ENCODE results near the gene RNF111. TPM values are rescaled to one million over a fixed set of nuclear protein-coding genes. Genes with fewer than 3 reads are reported as not detected.
"Not testable (repeated sequence)": the region's sequence is repeated elsewhere in the genome, so short reads cannot be mapped to it uniquely, and the experiment has no call there.

Gene RNF111
- total RNA-seq, 1 donor from 2014 or later, result 18.7 TPM

DNA sequence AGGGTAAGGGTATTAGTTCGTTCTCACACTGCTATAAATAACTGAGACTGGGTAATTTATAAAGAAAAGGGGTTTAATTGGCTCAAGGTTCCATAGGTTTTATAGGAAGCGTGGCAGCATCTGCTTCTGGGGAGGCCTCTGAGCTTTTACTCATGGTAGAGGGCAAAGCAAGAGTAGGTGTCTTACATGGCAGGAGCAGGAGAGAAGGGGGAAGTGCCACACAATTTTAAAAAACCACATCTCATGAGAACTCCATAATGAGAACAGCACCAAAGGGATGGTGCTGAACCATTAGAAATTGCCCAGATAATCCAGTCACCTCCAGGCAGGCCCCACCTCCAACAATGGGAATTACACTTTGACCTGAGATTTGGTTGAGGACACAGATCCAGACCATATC is 12.2 kb downstream of the RNF111 start:
- DNase-seq (ENCODE audit: low read depth in 2 of 2), result no peak

DNA sequence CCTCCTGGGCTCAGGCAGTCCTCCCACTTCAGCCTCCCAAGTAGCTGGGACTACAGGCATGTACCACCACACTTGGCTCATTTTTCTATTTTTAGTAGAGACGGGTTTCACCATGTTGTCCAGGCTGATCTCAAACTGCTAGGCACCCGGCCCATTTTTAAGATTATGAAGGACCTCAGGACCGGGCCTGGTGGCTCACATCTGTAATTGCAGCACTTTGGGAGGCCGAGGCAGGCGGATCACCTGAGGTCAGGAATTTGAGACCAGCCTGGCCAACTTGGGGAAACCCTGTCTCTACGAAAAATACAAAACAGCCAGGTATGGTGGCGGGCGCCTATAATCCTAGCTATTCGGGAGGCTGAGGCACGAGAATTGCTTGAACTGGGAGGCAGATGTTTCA is 12.8 kb downstream of the RNF111 start:
- not testable (repeated sequence) for DNase-seq (ENCODE audit: low read depth in 2 of 2)

DNA sequence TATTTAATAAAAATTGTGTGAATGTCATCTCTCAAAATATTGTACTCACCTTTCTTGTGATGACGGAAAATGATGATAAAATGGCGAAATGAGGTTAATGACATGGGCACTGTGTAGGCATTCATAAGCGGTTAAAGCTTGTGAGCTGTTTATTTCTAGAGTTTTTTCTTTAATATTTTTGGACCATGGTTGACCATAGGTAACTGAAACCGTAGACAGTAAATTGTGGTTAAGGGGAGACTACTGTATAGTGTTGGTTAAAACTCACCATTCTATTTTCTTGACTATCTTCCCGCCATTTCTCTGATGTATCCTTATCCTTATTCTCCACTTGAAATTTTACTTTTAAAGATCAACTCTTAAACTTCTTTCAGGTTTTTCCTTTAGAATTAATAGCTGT is 14.5 kb downstream of the RNF111 start:
- DNase-seq (ENCODE audit: low read depth in 2 of 2), result no peak

DNA sequence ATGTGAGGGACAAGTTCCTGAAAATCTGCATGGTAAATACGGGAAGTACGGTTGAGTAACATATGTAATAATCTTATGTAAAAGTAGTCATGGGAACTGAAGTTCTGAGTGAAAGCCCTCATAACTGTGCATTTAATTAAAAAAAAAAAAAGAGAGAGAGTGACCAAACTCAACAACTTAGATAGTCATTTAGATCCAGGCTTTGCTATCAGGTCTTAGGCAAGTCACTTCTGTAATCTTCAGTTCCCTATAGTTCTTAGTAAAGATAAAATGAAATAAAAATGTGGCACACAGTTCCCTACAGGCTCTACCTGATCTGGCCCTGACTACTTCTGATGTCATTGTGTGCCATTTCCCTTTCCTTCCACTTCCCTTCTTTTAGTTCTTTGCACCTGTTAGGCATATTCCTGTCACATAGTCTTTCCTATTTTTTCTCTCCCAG is 15.0 kb downstream of the RNF111 start:
- peak in 1 of 2 donors; percentile 2 for DNase-seq (ENCODE audit: low read depth in 2 of 2)

DNA sequence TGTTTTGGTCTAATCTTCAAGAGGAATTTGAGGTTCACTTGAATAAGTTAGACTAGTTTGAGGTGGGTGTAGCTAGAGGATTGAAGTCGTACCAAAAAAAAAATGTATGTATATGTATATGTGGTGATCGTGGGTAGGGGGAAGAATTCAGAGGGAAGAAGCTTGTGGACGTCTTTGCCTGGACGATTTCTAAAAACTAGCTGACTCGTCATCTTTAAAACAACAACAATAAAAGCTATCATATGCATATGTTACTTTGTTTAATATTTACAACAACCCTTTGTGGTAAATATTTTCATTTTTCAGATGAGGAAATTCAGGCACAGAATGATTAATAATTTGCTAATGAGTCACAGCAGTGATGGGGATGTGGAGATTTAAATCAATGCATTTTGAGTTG is 18.1 kb downstream of the RNF111 start:
- DNase-seq (ENCODE audit: low read depth in 2 of 2), result no peak

DNA sequence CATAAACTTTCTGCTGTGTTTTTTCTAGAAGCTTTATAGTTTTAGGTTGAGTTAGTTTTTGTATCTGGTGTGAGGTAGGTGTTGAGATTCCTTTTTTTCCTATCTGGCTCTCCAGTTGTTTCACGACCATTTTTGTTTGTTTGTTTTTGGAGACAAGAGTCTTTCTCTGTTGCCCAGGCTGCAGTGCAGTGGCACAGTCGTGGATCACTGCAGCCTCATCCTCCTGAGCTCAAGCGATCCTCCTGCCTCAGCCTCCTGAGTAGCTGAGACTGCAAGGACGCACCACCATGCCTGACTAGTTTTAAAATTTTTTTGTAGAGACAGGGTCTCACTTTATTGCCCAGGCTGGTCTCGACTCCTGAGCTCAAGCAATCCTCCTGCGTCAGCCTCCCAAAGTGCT is 20.6 kb downstream of the RNF111 start:
- no peak for DNase-seq (ENCODE audit: low read depth in 2 of 2)

DNA sequence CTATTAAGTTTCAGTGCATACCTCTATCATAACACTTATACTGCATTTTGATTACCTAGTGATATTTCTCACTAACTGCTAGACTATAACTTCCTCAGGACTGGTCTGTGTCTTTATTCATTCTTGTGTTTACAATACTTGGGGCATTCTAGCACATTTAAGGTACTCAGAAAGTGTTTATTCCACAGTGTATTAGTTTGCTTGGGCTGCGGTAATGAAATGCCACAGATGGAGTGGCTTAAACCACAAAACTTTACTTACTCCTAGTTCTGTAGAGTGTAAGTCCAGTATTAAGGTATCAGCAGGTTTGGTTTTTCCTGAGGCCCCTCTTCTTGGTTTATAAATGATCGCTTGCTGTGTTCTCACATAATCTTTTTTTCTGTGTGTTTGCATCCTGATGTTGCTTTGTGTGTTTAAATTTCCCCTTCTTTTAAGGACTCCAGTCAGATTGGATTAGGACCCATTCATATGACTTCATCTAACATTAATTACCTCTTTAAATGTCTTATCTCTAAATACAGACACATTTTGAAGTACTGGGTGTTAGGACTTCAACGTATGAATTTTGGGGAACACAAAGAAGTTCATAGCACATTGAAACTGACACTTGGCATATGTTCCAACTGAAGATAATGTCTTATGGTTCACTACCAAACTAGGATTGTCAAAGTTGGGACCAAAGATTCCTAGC is 23.9 kb downstream of the RNF111 start:
- DNase-seq (ENCODE audit: low read depth in 2 of 2), result no peak

DNA sequence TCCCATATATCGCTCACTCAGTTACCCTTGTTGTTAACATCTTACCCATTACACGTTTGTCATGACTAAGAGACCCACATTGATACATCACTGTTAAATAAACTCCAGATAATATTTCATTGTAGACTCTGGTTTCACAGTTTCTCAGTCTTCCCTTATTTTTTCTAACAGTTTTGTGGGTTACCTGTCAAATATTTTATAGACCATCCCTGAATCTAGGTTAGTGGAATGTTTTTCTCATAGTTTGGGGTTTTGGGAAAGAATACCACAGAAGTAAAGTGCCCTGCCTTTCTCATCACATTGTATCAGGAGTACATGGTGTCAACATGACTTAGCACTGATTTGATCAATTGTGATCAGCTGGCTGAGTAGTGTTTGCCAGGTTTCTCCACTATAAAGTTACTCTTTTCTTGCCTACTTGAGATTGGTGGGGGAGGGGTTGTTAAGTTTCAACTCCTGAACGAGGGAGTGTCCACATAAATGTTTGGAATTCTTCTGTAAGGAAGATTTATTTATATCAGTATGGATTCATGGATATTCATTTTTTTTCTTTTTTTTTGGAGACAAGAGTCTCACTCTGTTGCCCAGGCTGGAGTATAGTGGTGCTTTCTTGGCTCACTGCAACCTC is 25.9 kb downstream of the RNF111 start:
- no peak for DNase-seq (ENCODE audit: low read depth in 2 of 2)

DNA sequence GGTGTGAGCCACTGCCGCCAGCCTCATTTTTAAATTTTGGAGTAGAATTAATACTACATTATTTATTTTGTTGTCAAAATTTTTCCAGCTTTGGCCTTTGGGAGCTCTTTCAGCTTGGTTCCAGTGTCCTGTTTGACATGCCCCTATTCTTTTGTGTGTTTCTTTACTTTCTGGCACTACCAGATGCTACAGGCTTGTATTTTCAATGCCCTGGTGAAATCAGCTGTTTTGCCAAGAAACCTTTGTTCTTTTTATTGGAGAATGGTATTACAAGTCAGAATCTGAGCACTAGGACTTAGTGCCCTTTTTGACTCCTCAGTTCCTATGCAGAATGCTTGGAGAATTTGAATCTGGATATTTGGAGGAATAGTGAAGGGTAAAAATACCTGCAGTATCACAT is 26.6 kb downstream of the RNF111 start:
- DNase-seq (ENCODE audit: low read depth in 2 of 2), result no peak

DNA sequence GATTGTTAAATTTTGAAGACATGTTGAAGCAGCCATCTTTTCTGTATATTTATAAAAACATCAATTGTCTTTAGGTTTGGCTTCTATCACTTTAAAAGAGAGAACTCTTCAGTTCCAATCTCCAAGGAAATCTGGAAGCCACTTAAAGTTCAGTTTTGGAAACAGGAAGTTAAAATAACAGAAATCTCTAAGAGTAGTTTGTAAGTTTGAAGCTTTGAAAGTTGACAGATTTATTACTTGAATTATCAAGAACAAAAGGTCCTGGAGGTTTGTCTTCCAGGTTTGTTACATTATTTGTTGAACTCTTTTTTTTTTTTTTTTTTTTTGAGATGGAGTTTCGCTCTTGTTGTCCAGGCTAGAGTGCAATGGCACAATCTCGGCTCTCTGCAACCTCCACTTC is 30.0 kb downstream of the RNF111 start:
- no peak for DNase-seq (ENCODE audit: low read depth in 2 of 2)

DNA sequence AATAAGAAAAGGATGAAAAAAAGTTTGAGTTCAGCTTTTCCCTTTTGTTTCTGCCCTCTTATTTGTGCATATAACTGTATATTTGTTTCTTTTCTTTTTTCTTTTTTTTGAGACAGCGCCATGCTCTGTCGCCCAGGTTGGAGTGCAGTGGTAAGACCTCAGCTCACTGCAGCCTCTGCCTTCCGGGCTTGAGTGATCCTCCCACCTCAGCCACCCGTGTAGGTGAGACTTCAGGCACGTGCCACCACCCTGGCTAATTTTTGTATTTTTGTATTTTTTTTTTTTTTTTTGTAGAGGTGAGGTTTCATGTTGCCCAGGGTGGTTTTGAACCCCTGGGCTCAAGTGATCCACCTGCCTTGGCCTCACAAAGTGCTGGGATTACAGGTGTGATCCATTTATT is 31.4 kb downstream of the RNF111 start:
- no peak for DNase-seq (ENCODE audit: low read depth in 2 of 2)

DNA sequence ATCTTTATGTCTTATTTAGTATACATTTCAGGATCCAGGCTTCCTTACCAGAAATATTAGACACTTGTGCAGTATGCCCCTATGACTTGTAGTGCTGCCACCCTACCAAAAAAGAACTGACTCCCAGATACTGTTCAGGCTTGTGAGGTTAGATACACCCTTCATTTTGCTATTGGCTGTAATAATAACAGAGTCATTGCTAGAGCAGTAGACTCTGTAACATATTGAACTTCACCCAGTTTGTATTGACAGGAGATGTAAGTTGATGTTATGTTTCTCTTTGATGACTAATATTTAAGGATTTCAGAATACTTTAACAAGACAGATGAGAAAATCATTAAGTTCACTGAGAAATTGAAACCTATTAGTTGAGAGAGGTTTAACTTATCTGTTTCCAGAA is 32.9 kb downstream of the RNF111 start:
- DNase-seq (ENCODE audit: low read depth in 2 of 2), result no peak

DNA sequence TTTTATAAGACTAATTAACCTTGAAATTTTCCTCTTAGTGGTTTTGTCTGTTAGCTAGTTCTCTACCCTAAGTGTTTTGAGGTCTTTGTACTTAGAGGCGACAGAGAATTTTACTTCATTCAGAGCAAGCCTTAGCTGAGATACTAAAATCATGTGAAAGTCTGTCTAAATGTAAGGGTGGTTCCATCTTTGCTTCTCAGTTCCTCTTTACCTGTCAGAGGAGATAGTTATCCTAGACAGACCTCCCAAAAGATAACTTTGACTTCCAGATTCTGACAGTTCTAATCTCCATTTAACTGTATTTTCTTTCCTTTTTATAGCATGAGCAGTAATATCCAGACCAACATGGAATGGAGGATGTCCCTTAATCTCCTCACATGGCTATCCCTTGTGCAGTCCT is 34.7 kb downstream of the RNF111 start:
- no peak for DNase-seq (ENCODE audit: low read depth in 2 of 2)

DNA sequence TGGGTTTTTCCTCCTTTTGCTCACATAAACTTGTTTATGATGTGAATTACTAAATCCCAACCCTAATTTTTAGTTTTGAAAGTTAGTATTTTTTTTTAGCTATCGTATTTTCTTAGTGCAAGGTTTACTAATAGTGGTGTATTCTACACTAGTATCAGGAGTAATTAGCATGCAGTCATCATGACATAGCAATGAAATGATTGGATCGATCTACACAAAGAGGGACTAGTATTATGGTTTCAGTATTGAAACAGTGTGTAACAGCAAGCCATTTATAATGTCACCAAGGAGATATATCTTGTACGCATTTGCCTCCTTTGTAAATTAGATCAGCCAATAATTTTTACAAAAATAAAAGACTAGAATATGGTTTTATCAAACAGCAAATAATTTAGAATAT is 38.7 kb downstream of the RNF111 start:
- DNase-seq (ENCODE audit: low read depth in 2 of 2), result no peak

DNA sequence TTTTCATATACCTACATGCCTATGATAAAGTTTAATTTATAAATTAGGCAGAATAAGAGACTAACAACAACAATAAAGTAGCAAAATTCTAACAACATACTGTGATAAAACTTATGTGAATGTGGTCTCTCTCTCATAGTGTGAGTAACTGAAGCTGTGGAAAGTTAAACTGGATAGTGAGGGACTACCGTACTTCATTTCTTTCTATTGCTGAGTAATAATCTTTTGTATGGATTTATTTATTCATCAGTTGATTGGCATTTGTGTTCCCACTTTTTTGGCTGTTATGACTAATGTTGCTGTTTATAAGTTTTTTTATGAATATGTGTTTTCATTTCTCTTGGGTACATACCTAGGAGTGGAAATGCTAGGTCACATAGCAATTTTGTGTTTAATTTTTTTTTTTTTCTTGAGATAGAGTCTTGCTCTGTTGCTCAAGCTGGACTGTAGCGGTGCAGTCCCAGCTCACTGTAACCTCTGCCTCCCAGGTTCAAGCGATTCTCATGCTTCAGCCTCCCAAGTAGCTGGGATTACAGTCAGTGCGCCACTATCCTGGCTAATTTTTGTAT is 41.0 kb downstream of the RNF111 start:
- no peak for DNase-seq (ENCODE audit: low read depth in 2 of 2)

DNA sequence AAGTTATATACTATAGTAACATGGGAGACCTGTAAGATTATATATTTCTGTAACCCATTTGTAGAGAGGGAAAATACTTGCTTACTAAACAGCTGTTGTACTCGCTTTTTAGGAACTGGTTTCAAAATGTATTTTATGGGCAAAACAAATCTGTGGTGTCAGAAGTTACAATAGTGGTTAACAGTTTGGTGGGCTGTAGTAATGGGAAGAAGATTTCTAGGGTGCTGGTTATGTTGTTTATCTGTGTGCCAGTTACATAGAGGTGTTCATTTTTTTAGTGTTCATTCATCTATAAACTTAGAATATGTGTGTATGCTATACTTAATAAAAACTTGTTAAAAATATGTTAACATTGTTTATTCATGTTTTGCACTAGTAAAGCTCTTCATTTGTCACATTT is 42.1 kb downstream of the RNF111 start:
- DNase-seq (ENCODE audit: low read depth in 2 of 2), result no peak

DNA sequence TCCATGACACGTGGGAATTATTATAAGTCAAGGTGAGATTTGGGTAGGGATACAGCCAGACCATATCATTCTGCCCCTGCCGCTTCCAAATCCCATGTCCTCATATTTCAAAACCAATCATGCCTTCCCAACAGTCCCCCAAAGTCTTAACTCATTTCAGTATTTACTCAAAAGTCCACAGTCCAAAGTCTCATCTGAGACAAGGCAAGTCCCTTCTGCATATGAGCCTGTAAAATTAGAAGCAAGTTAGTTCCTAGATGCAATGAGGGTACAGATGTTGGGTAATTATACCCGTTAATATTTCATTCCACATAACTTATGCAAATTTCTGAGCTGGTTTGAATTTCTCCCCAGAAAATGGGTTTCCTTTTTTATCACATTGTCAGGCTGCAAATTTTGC is 47.7 kb downstream of the RNF111 start:
- DNase-seq (ENCODE audit: low read depth in 2 of 2), result no peak

DNA sequence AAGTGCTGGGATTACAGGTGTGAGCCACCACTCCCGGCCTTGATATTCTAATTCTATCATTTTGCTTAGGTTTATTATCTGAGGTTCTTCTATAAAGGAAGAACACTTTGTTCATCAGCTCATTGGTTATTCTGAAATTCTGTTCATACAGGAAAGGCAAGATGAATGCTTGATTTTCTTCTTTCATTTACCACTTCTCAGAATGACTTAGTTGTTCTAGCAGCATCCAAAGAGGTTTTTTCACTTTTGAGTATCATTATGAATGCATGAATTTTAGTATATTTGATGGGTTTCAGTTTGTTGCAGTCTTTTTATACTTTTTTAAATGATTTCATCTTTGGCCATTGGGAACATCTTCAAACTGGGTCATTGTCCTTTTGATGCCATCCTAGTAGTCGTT is 51.8 kb downstream of the RNF111 start:
- DNase-seq (ENCODE audit: low read depth in 2 of 2), result no peak

DNA sequence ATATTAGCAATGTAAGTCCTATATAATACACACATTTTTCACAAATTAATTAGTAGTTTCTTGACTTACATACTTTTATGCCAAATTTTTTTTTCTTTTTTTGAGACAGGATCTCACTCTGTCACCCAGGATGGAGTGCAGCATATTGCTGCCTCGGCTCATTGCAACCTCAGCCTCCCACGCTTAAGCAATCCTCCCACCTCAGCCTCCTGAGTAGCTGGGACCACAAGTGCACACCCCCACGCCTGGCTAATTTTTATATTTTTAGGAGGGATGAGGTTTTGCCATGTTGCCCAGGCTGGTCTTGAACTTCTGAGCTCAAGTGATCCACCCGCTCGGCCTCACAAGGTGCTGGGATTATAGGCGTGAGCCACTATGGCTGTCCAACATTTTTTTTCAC is 54.6 kb downstream of the RNF111 start:
- no peak for DNase-seq (ENCODE audit: low read depth in 2 of 2)

DNA sequence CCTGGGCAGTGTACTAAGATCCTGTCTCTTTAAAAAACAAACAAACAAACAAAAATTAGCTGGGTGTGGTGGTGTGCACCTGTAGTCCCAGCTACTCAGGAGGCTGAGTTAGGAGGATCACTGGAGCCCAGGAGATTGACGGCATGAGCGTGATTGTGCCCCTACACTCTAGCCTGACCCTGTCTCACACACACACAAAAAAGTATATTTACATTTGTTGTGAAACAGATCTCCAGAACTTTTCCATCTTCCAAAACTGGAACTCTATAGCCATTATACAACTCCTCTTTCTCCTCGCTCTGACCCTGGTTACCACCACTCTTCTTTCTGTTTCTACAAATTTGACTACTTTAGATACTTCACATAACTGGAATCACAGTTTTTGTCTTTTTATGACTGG is 61.4 kb downstream of the RNF111 start:
- no peak for DNase-seq (ENCODE audit: low read depth in 2 of 2)

DNA sequence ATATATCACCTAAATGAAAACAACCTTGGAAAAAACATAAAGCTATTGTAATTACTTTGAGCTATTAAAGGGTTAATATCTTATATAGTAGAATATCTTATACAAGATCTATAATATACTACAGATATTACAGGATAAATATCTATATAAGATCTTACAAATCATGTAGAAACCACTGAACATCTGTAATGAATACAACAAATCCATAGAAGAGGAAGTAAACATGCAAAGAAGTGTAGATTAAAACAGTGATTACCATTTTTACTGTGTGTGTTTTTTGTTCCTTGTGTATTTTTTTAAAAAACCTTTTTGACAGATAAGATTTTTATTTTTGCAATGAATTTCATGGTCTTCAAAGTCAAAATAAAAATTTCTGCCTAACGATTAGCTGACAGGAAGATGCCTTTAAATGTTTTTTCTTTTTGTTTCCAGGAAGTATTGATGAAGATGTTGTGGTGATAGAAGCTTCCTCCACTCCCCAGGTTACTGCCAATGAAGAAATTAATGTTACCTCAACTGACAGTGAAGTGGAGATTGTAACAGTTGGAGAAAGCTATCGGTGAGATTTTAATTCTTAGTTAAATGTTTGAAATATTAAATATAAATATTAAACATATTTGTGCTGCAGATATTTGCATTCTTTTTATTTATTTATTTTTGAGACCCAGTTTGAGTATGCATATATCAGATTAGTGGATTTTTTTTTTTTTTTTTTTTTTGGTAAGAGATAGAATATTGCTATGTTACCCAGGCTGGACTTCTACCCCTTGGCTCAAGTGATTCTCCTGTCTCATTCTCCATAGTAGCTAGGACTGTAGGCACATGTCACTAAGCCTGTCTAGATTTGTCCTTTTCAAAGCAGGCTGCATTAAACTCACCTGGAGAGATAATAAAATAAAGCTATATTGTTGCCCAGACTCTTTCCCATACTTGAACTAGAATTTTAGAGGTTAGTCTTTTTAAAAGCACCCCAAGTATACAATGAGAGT is 64.7 kb downstream of the RNF111 start:
- no peak for DNase-seq (ENCODE audit: low read depth in 2 of 2)

DNA sequence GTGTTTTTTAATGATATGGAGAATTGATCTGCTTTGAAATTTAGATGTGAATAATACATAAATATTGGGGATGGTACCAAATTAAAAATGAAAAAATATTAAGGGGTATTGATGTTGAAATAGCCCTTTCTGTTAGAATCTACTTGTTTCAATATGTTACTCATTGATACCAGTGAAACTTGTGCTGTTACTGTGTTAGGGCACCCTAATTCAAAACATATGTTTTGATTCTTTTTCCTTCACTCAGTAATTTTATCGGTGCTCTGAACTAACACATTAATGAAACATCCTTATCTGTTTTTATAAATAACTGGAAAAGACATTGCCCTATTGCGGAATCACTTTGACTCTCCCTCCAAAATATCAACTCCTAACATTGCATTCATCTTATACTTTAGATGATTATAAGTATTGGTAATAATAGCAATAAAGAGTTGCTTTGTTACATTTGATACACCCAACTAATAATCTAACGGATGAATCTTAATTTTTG is 65.5 kb downstream of the RNF111 start:
- no peak for DNase-seq (ENCODE audit: low read depth in 2 of 2)
